Jurkat, Clone E6-1 (cell line): Measurements from ENCODE around the gene PELI2.

Experiments
- DNase-seq: peaks from one replicate; pipeline ENCODE4 v3.0.0-alpha.2; 2011; ENCODE audit warnings: low read depth, low spot score
- H3K4me3 ChIP-seq: 2 replicates; pipeline ENCODE4 v1.5.1; 2011; ENCODE audit warnings: mild to moderate bottlenecking, low read length, control low read depth, moderate library complexity

Gene PELI2

GRCh38 chr14:56270921-56271320 is 152.7 kb downstream of the PELI2 start:
- no peak overlapping the region for H3K4me3 ChIP-seq
- no peak for DNase-seq

DNA sequence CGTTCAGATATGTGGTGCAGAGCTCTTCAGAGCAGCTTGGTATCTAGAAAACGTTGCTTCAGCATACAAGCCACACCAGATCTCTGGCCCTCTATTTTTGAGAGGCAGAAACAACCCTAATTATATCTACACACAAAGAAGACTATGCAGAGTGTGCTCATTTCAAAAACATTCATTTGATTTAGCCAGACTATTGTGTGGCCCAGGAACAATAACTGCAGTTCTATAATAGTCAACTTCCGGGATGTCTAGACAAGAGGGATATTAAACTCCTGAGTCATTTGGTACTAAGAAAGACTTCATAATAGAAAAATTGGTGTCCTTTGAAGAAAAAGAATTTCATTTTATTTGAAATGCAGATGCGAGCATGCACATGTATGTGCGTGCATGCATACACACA is 153.8 kb downstream of the PELI2 start:
- DNase-seq = no peak
- H3K4me3 ChIP-seq = no peak overlapping the region

DNA sequence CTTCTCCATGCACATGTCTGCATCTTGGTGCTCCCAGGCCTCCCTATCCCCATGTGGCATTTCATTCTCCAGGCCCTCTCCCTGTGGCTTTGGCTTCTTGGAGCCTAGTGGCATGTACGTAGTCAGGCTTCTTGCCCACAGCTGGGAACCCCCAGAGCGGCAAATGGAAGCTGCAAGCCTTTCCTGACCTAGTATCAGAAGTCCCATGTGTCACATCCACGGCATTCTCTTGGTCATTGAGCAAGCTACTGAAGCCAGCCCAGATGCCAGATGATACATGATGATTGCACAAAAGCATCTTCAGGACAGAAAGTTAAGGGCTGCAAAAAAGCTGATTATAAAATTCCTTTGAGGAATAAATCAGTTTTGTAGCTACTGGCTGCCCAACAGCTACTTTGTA is 154.9 kb downstream of the PELI2 start:
- no peak overlapping the region for H3K4me3 ChIP-seq
- DNase-seq = no peak

DNA sequence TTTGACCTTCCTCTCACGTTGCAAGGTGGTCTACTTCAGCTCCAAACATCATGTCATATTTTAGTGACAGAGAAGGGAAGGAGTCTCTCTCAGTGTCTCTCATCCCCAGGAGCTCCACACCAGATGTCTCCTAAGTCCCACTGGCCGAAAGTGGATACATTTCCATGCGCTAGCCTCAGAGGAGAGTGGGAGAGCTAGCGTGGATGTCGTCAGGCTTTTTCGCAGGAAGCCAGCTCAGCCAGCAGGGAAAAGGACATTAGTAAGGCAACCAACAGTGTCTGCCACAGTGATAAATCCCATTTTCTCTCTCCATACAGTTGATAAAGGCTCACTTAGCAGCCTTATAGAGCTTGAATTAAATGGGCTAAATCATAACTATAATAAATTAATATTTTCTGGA is 155.7 kb downstream of the PELI2 start:
- DNase-seq = no peak
- no peak overlapping the region for H3K4me3 ChIP-seq

- no peak overlapping the region for H3K4me3 ChIP-seq
- DNase-seq = no peak
These were observed 156.3 kb downstream of the PELI2 start for GRCh38 chr14:56274556-56274955.

GRCh38 chr14:56276108-56276507 is 157.9 kb downstream of the PELI2 start:
- DNase-seq = no peak
- H3K4me3 ChIP-seq = no peak overlapping the region

- no peak overlapping the region for H3K4me3 ChIP-seq
- no peak for DNase-seq
These were observed 160.2 kb downstream of the PELI2 start for GRCh38 chr14:56278383-56278782.

- no peak for DNase-seq
- no peak overlapping the region for H3K4me3 ChIP-seq
These were observed 162.6 kb downstream of the PELI2 start for GRCh38 chr14:56280843-56281242.

GRCh38 chr14:56282179-56282578 is 164.0 kb downstream of the PELI2 start:
- DNase-seq = no peak
- no peak overlapping the region for H3K4me3 ChIP-seq

- H3K4me3 ChIP-seq = no peak overlapping the region
- no peak for DNase-seq
These were observed 166.4 kb downstream of the PELI2 start for GRCh38 chr14:56284641-56285040.

DNA sequence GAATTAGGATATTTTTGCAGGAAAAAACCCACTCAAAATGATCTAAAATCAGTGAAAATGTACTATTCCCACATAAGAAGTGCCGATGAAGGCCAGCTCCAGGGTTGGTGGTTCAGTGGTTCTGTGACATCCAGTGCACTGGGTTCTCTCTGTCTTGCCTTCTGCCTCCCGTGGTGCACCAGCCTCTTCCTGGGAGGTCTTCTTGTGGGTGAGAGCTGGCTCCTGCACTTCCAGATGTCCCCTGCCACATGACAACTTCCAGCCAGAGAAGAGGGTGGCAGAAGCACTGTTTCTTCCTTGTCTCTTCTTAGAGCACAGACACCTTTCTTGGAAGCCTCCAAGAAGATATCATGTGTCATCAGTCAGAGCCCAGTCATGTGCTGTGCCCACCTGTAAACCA is 170.9 kb downstream of the PELI2 start:
- H3K4me3 ChIP-seq = no peak overlapping the region
- DNase-seq = no peak

DNA sequence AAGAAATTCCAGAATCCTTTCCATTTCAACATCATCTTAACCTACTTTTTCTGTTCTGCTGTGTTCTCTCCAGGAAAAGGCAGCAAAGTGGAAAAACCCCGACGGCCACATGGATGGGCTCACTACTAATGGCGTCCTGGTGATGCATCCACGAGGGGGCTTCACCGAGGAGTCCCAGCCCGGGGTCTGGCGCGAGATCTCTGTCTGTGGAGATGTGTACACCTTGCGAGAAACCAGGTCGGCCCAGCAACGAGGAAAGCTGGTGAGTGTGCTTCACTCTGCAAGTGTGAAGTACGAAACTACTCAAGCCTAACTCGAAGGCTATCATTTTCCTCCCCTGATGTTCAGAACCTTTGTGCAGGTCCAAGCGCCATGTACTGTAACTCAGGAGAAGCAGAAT is 172.0 kb downstream of the PELI2 start:
- no peak overlapping the region for H3K4me3 ChIP-seq
- no peak for DNase-seq

DNA sequence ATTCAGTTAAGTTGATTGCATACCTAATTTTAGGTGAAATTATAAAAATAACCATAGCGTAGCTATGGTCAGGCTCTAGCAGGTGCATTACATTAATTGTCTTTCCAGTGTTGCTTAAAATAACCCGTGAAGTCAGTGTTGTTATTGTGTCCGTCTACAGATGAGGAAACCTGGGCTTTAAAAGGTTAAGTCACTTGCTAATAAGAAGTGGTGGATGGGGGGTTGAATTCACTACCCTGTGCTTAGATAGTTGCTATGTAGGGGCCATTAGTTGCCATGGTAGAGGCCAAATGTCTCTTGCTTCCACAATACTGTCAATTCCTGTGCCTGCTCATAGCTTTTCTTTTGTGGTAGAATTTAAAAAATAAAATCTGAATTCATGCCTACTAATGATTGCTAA is 174.8 kb downstream of the PELI2 start:
- no peak overlapping the region for H3K4me3 ChIP-seq
- no peak for DNase-seq

- no peak overlapping the region for H3K4me3 ChIP-seq
- DNase-seq = no peak
These were observed 175.3 kb downstream of the PELI2 start for GRCh38 chr14:56293506-56293905.

DNA sequence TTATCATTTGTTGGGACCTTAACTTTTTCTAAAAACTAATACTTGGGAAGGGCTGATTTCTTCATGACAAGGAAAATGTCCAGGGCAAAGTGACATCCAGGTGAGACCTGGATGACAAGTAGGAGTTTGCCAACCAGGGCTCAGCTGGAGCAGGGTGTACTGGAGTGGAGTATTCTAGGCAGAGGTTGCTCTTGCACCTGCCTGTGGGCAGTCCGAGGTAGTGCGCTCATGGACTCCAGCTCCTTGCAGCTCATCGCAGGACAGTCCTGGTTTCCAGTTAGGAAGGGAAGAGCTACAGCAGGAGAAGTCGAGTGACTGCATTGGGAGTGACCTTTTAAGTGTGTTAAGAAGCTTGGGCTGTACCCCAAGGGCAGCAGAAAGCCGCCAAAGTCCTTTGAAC is 175.9 kb downstream of the PELI2 start:
- no peak for DNase-seq

GRCh38 chr14:56295743-56296142 is 177.5 kb downstream of the PELI2 start:
- H3K4me3 ChIP-seq = no peak overlapping the region
- DNase-seq = no peak

More for the DNA sequence above, 175.9 kb downstream of the PELI2 start:
- no peak overlapping the region for H3K4me3 ChIP-seq

DNA sequence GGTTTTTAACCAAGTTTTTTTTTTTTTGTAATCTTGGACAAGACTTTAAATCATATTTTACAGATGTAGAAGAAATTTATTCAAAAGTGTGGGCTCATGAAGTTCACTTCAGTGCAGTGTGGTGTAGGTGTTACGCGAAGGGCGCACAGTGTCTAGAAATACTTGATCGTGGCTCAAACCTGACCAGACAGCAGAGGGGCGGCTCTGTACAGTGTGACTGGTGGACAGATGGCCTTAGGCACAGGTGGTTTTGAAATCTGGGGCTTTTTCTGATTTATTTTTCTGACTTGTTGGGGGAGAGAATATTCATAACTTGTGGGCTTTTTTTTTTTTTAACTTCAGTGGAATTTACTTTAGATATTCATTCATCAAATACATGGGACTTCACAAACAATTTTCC is 179.2 kb downstream of the PELI2 start:
- no peak for DNase-seq
- H3K4me3 ChIP-seq = no peak overlapping the region

DNA sequence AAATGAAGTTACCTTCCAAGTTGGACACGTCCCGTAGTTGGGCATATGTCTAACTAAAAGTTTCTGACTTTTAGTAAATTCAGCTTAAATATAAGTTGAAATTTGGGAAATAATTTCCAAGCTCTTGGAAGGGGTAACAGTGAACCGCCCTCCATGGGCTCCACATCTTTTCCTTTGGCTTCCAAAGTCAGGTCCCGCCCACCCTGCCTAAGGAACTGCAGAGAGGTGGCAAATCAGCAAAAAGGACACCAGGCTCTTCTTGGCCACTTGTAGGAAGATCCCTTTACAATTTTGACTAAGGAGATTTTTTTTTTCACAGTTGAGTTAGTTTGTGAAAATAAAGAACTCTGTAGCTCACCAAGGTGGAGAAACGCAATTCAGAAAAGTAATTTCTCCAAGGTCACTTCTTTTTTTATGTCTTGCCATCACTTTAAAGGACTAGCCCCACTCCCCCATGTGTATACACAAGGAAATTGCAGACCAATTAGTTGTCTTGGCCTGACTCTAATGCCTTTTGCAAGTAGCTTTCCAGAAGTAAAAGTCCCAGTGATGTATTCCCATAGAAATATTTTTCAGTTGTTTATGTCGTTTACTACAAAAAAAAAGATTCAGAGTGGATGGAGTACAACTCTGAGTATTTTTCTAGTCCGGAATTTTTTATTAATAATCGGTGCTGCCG is 181.2 kb downstream of the PELI2 start:
- no peak overlapping the region for H3K4me3 ChIP-seq
- DNase-seq = no peak

DNA sequence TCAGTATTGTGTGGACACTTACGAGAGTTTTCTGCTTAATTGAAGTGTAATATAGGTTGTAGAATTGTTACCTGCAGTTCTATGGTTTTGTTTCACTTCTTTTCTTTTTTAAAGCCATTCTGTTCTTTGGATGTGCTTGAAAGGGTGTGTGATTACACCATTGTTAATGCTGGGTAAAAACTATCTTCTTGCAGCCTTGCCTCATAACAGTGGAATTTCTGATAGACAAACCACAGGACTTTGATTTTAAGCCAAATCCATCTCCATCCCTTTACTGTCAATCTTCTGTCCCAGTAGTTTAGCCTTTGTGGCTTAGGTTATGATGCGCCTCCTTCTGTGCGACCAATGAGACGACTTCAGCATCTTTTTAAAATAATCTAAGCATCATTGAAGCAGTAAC is 182.3 kb downstream of the PELI2 start:
- DNase-seq = no peak
- H3K4me3 ChIP-seq = no peak overlapping the region

GRCh38 chr14:56304456-56304855 is 186.2 kb downstream of the PELI2 start:
- DNase-seq = no peak
- H3K4me3 ChIP-seq = no peak overlapping the region

DNA sequence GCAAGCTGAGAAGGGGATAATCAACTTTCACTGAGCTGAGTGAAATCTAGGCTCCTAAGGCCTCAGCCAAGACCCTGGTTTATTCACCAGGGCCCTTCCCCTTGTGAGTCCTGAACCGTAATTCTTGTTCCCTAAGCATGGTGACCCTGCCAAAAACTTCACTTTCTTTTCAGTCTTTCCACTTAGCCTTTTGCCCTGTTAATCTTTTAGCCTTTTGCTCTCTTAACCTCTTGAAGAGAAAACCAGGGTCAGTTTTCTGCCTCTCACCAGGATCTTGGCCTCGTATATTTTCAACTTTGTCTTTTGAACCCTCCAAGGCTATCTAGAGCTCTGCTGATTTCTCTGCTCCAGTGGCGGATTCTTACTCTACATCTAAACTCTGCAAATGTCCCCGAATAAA is 191.0 kb downstream of the PELI2 start:
- no peak for DNase-seq
- no peak overlapping the region for H3K4me3 ChIP-seq

DNA sequence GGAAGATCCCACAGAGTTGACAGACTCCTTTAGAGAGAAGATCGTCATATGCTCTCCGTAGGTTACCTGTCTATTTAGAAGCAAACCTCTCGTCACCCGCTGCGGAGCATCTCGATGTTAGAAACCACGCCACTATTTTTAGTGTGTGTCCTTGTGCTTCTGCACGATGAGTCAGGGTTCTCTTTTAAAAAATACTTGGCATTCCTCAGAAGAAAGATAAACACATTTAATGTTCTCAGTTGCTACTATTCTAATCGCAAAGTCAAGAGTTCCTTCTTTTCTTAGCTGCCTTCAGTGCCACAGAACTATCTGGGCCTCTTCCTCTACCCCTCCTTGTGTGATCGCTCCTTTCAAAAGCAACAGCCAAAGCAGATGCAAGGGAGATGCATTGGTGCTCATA is 192.4 kb downstream of the PELI2 start:
- no peak for DNase-seq
- no peak overlapping the region for H3K4me3 ChIP-seq
